K562 (cell line): ENCODE measurements around the gene TCEANC2. TPM values are rescaled to one million over a fixed set of nuclear protein-coding genes. Genes with fewer than 3 reads are reported as not detected.

Experiments
- ATAC-seq: fragments of 200-7000 bp; cut with Tn5 transposase; 3 replicates; pipeline ENCODE4 v1.9.1; 2020; ENCODE audit warnings: moderate library complexity
- BruUV-seq: library from RNA; stranded (reverse); fragments of 400-500 nt; replicated peaks from 2 replicates; lab custom pipeline; 2021; lab: Mats Ljungman, UMichigan
- CTCF ChIA-PET: fragments of 300-600 bp; formaldehyde crosslinking; extraction: SDS; loops from one replicate; lab custom pipeline; 2021; ENCODE audit warnings: low intra/inter-chr PET ratio; lab: Yijun Ruan, JAX
- POLR2A ChIA-PET: fragments of 300-600, 350-650 bp; sonication (Branson Sonifier 250); formaldehyde crosslinking; extraction: SDS; loops from one replicate; lab custom pipeline; 2021; ENCODE audit warnings: antibody characterized with exemption, inconsistent platforms; lab: Yijun Ruan, JAX
- DNase-seq, 4 experiments: peaks; one replicate each; pipeline versions ENCODE4 v3.0.0 to v3.0.0-alpha.2; 2011 to 2018; ENCODE audit warnings: low spot score in 3 of 4, mixed read lengths in 3 of 4; ENCODE audit errors: extremely low read depth in 1 of 4
- FAIRE-seq: peaks from 2 replicates; lab custom pipeline; 2011; peaks lifted over from hg19 to GRCh38; lab: Jason Lieb, UNC
- H2AFZ ChIP-seq: 2 replicates; pipeline ENCODE4 v1.6.0; 2011; ENCODE audit warnings: low read depth, low read length, control low read depth, inconsistent platforms
- H3K27ac ChIP-seq: fragments of 200-600 bp; 3 replicates; pipeline ENCODE4 v1.8.0; 2011; ENCODE audit warnings: low read depth, mild to moderate bottlenecking, control low read depth, inconsistent platforms, low read length, moderate library complexity, mixed read lengths; ENCODE audit errors: extremely low read depth
- H3K27me3 ChIP-seq, 2 experiments: fragments of 300-600 bp in 1 of 2; 2 replicates in 1 of 2; 3 replicates in 1 of 2; pipeline versions ENCODE4 v1.6.0 to v1.8.0; 2011; ENCODE audit warnings: inconsistent platforms in 2 of 2, low read length in 2 of 2, mild to moderate bottlenecking in 1 of 2, mixed read lengths in 1 of 2, moderate library complexity in 1 of 2; ENCODE audit not compliant: control insufficient read depth in 2 of 2, insufficient read depth in 2 of 2
- H3K36me3 ChIP-seq: fragments of 300-600 bp; 3 replicates; pipeline ENCODE4 v1.8.0; 2011; ENCODE audit warnings: mild to moderate bottlenecking, low read length, inconsistent platforms; ENCODE audit not compliant: control insufficient read depth, insufficient read depth
- H3K4me1 ChIP-seq, 2 experiments: fragments of 200-600 bp in 1 of 2; replicated peaks in 1 of 2; 2 replicates in 1 of 2; 3 replicates in 1 of 2; pipeline versions ENCODE4 v1.5.1 to v1.8.0; 2011; ENCODE audit warnings: inconsistent platforms in 2 of 2, low read length in 2 of 2, mild to moderate bottlenecking in 1 of 2, mixed read lengths in 1 of 2, moderate library complexity in 1 of 2; ENCODE audit not compliant: control insufficient read depth in 2 of 2, insufficient read depth in 2 of 2
- H3K4me2 ChIP-seq: 2 replicates; pipeline ENCODE4 v1.6.1; 2011; ENCODE audit warnings: low read length, control low read depth, inconsistent platforms, mixed read lengths; ENCODE audit not compliant: insufficient read depth
- H3K4me3 ChIP-seq: fragments of 200-600 bp; sonication (generic), shearing (Covaris generic); 2 replicates; pipeline ENCODE4 v1.5.1; 2016; ENCODE audit warnings: control low read depth, inconsistent platforms
- H3K79me2 ChIP-seq: fragments of 200-600 bp; 3 replicates; pipeline ENCODE4 v1.8.0; 2011; ENCODE audit warnings: low read length, inconsistent platforms; ENCODE audit not compliant: control insufficient read depth, insufficient read depth
- H3K9ac ChIP-seq, 2 experiments: 2 replicates each; pipeline versions ENCODE4 v1.6.0 to v1.6.1; 2011; ENCODE audit warnings: low read depth in 2 of 2, low read length in 2 of 2, control low read depth in 1 of 2, inconsistent platforms in 1 of 2, mild to moderate bottlenecking in 1 of 2, mixed read lengths in 1 of 2; ENCODE audit not compliant: insufficient read depth in 1 of 2
- H3K9me1 ChIP-seq: one replicate; pipeline ENCODE4 v1.6.0; 2011; ENCODE audit warnings: inconsistent platforms, mild to moderate bottlenecking, low read length, moderate library complexity; ENCODE audit not compliant: control insufficient read depth, insufficient read depth
- H3K9me3 ChIP-seq: replicated peaks from 2 replicates; pipeline ENCODE4 v1.5.1; 2011; ENCODE audit warnings: low read depth, low read length, inconsistent platforms; ENCODE audit not compliant: control insufficient read depth, insufficient read depth
- H4K20me1 ChIP-seq: replicated peaks from 2 replicates; pipeline ENCODE4 v1.6.1; 2011; ENCODE audit warnings: low read length, inconsistent platforms, mixed read lengths; ENCODE audit not compliant: control insufficient read depth, insufficient read depth
- ETV6 ChIP-seq, 3 experiments: fragments of 150-350 bp in 1 of 3; sonication (generic) in 1 of 3; formaldehyde crosslinking in 1 of 3; IDR thresholded peaks; 2 replicates each; pipeline versions ENCODE4 v1.6.1 to v1.8.0; 2014 to 2022; ENCODE audit warnings: borderline replicate concordance in 2 of 3, low read depth in 2 of 3, antibody characterized with exemption in 1 of 3, low read length in 1 of 3, mild to moderate bottlenecking in 1 of 3, missing genetic modification reagents in 1 of 3
- FOXP1 ChIP-seq: sonication (generic); formaldehyde crosslinking; IDR thresholded peaks from 2 replicates; pipeline ENCODE4 v1.8.0; 2022; ENCODE audit warnings: mild to moderate bottlenecking, missing genetic modification reagents
- IRF2 ChIP-seq: sonication (generic); formaldehyde crosslinking; IDR thresholded peaks from 2 replicates; pipeline ENCODE4 v1.8.1; 2022; ENCODE audit warnings: mild to moderate bottlenecking, missing genetic modification reagents
- KHSRP ChIP-seq: fragments of 450-650 bp; IDR thresholded peaks from 2 replicates; pipeline ENCODE4 v1.6.1; 2017
- NRF1 ChIP-seq, 2 experiments: fragments of 450-650 bp; IDR thresholded peaks in 1 of 2; conservative IDR thresholded peaks in 1 of 2; 2 replicates each; pipeline ENCODE4 v1.6.1; 2014; ENCODE audit warnings: mild to moderate bottlenecking in 2 of 2
- POLR2A ChIP-seq: fragments of 450-650 bp; conservative IDR thresholded peaks from 2 replicates; pipeline ENCODE4 v1.6.1; 2016
- SMARCC2 ChIP-seq: fragments of 450-650 bp; IDR thresholded peaks from 2 replicates; pipeline ENCODE4 v1.6.1; 2017; ENCODE audit warnings: antibody characterized with exemption, moderate library complexity, mild to moderate bottlenecking, low read depth
- SMC3 ChIP-seq: conservative IDR thresholded peaks from 2 replicates; pipeline ENCODE4 v1.6.1; 2011; ENCODE audit warnings: low read depth, low read length, improper control_type of control experiment; ENCODE audit not compliant: insufficient read depth
- TCF7 ChIP-seq: sonication (generic); IDR thresholded peaks from 2 replicates; pipeline ENCODE4 v1.6.1; 2016; ENCODE audit warnings: antibody characterized with exemption, borderline replicate concordance
- ZC3H8 ChIP-seq: fragments of 450-650 bp; IDR thresholded peaks from 2 replicates; pipeline ENCODE4 v1.6.1; 2017
- WGBS: fragments of 100-300 bp; shearing (Covaris generic); methylation state at CpG from one replicate; pipeline ENCODE4 v1.1.6; 2016; ENCODE audit warnings: low coverage, mixed read lengths; ENCODE audit not compliant: insufficient coverage; ENCODE audit errors: missing lambda C conversion rate; 5-methylcytosine and 5-hydroxymethylcytosine counted together
- in situ Hi-C: fragments of 300-500 bp; cut with MboI; formaldehyde crosslinking; loops from 4 replicates; pipeline ENCODE4 v1.15.0; 2018; ENCODE audit warnings: inconsistent platforms, mixed read lengths
- intact Hi-C: fragments of 100-400 bp; cut with micrococcal nuclease; formaldehyde crosslinking; loops from 2 replicates; pipeline ENCODE4 v1.14.2; 2022
- polyA plus RNA-seq, 8 experiments: library from polyadenylated mRNA; depleted of rRNA in 4 of 8; stranded (reverse) in 5 of 8; unstranded in 3 of 8; fragments of >200 nt; fragmentation: Nextera tagmentation in 2 of 8; fragmentation: Illumina TruSeq in 1 of 8; extraction: Ambion mirVana in 2 of 8; extraction: Trizol in 1 of 8; gene quantifications; 2 replicates each; pipeline versions ENCODE4 v1.2.1 to v1.2.3, GENCODE V29; 2011 to 2014; ENCODE audit warnings: inconsistent platforms in 1 of 8, missing spikeins in 1 of 8
- total RNA-seq, 7 experiments: library from RNA; depleted of rRNA in 6 of 7; stranded (reverse); fragments of >200 nt in 6 of 7; fragmentation: Illumina TruSeq in 2 of 7; extraction: Trizol in 2 of 7; gene quantifications; 2 replicates each; pipeline versions ENCODE4 v1.2.1 to v1.2.3, GENCODE V29; 2011 to 2021; ENCODE audit warnings: low replicate concordance in 1 of 7
- TF ChIP-seq, protein P1 (sequence below), 2 experiments: fragments of 450-650 bp; IDR thresholded peaks; 2 replicates each; pipeline ENCODE4 v1.6.1; 2018; ENCODE audit warnings: mild to moderate bottlenecking in 2 of 2, low read depth in 1 of 2; ENCODE audit not compliant: partially characterized antibody in 2 of 2

Gene TCEANC2
- total and polyA plus RNA-seq, 9 of the 15 experiments (the other 6 are each of a cell fraction or from before 2014, with no cell fraction given), result 3.3 to 10.2 (median 7.0) TPM

DNA sequence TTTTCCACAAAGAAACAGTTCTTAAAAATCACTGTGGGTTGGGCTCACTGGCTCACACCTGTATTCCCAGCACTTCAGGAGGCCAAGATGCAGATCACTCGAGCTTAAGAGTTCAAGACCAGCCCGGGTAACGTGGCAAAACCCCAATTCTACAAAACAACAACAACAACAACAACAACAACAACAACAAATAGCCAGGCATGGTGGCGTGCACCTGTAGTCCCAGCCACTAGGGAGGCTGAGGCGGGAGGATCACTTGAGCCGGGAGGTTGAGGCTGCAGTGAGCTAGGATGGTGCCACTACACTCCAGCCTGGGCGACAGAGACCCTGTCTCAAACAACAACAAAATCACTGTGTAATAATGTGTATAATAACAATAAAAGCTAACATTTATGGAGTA lies 58.6 kb downstream of the TCEANC2 start:
- CTCF ChIA-PET, result no interaction called here
- Histone ChIP-seq H3K79me2 (no peaks in the 10 kb centered on the region), H3K27ac (no peak overlapping the region), H2AFZ (no peak overlapping the region), H3K4me2 (no peak overlapping the region), H3K9ac (no peak overlapping the region), H3K36me3 (no peaks in the 10 kb centered on the region), H3K9me1 (no peaks in the 10 kb centered on the region)
- BruUV-seq, result no TSS peak
- 22% methylated on average over 7 of the region's 7 CpGs for WGBS
- no peak for ATAC-seq
- POLR2A ChIA-PET, result interaction anchor here (0.6 to 1.8 kb wide), 2 partner anchors 8 to 289 kb away, joined by 3 to 4 read pairs; no protein-coding TSS in a partner anchor
- intact Hi-C loops, result no loop called here
- TF ChIP-seq FOXP1 (CRISPR knock-in tag) (peak; percentile 53; the same call in 1 of the 2 replicates), SMC3 (no peak)
- TF ChIP-seq, all 486 proteins: peak for 1
- no peaks in the 10 kb centered on the region for H4K20me1 ChIP-seq
- H3K27me3 ChIP-seq, result 0 out of 5 replicates have a peak, but pooled peaks cover 0 to 5% of the 10 kb centered on the region in 2 experiments
- no peak overlapping the region for H3K4me3 ChIP-seq
- no peak for FAIRE-seq
- peaks cover 5 to 6% of the 10 kb centered on the region in 2 experiments; a peak in 3 of 5 replicates for H3K4me1 ChIP-seq
- H3K9me3 ChIP-seq, result no peaks in the 10 kb centered on the region
- in situ Hi-C loops, result no loop called here
- no peak for DNase-seq

DNA sequence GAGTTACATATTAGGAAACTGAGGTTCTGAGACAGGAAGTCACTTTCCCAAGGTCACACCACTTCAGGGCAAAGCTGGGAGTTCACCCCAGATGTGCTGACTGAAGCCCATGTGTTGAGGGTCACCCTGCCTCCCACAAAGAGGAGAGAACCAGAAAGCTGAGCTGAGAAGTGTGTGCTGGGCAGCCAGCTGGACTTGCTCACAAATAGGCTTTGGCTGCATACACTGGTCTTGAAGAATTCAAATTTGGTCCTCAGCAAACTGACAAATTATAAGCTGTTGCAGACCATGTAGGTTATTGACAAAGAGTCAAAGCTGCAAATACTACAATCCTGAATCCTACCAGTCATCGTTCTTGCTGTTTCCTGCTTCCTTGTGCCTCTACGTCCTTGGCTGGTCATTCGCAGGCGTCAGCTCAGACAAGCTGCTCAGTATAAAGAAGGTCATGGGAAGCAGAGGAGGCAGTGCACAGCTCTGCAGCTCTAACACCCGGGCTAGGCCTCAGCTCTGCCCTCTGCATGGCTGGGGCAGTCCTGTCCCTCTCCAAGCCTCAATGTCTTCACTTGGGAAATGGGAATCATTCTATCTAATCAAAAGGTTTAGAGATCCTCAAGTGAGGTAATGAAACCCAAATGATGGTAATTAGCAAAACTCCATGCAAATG lies 59.4 kb downstream of the TCEANC2 start:
- BruUV-seq, result no TSS peak
- Histone ChIP-seq H3K27me3 (0 out of 5 replicates have a peak, but pooled peaks cover 0 to 5% of the 10 kb centered on the region in 2 experiments), H4K20me1 (no peaks in the 10 kb centered on the region), H3K4me2 (no peak overlapping the region), H3K9me3 (no peaks in the 10 kb centered on the region), H3K4me1 (peaks cover 5 to 6% of the 10 kb centered on the region in 2 experiments; a peak in 3 of 5 replicates), H2AFZ (no peak overlapping the region), H3K79me2 (no peaks in the 10 kb centered on the region), H3K4me3 (no peak overlapping the region), H3K9ac (no peak overlapping the region), H3K9me1 (no peaks in the 10 kb centered on the region), H3K27ac (no peak overlapping the region), H3K36me3 (no peaks in the 10 kb centered on the region)
- 23% methylated on average over 5 of the region's 5 CpGs for WGBS
- DNase-seq (no peak), ATAC-seq (peak; percentile 9; the same call in 1 of the 3 replicates), FAIRE-seq (no peak)
- intact Hi-C loops, result no loop called here
- in situ Hi-C loops, result no loop called here
- ChIA-PET CTCF (interaction anchor here (0.6 kb wide), 1 partner anchor 550 kb away, joined by 3 read pairs; no protein-coding TSS in a partner anchor), POLR2A (interaction anchor here (0.6 to 1.8 kb wide), 3 partner anchors 9 to 288 kb away, joined by 3 to 5 read pairs (median 4); no protein-coding TSS in a partner anchor)
- TF ChIP-seq KHSRP, result no peak
- no peak for TF ChIP-seq IRF2 (CRISPR knock-in tag)
- TF ChIP-seq SMARCC2, result no peak
- no peak for TF ChIP-seq NRF1 (conservative IDR thresholded peaks at IDR 0.05 in 1 of 2, IDR thresholded peaks at IDR 0.05 in 1 of 2)
- TF ChIP-seq ZC3H8, result no peak
- TF ChIP-seq TCF7, result no peak
- TF ChIP-seq, protein P1, sequence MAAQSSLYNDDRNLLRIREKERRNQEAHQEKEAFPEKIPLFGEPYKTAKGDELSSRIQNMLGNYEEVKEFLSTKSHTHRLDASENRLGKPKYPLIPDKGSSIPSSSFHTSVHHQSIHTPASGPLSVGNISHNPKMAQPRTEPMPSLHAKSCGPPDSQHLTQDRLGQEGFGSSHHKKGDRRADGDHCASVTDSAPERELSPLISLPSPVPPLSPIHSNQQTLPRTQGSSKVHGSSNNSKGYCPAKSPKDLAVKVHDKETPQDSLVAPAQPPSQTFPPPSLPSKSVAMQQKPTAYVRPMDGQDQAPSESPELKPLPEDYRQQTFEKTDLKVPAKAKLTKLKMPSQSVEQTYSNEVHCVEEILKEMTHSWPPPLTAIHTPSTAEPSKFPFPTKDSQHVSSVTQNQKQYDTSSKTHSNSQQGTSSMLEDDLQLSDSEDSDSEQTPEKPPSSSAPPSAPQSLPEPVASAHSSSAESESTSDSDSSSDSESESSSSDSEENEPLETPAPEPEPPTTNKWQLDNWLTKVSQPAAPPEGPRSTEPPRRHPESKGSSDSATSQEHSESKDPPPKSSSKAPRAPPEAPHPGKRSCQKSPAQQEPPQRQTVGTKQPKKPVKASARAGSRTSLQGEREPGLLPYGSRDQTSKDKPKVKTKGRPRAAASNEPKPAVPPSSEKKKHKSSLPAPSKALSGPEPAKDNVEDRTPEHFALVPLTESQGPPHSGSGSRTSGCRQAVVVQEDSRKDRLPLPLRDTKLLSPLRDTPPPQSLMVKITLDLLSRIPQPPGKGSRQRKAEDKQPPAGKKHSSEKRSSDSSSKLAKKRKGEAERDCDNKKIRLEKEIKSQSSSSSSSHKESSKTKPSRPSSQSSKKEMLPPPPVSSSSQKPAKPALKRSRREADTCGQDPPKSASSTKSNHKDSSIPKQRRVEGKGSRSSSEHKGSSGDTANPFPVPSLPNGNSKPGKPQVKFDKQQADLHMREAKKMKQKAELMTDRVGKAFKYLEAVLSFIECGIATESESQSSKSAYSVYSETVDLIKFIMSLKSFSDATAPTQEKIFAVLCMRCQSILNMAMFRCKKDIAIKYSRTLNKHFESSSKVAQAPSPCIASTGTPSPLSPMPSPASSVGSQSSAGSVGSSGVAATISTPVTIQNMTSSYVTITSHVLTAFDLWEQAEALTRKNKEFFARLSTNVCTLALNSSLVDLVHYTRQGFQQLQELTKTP (IDR thresholded peaks at IDR 0.05; ENCODE audit: low read depth in 1 of 2, partially characterized antibody in 2 of 2), result no peak
- TF ChIP-seq POLR2A, result no peak
- no peak for TF ChIP-seq ETV6 (IDR thresholded peaks at IDR 0.05; ENCODE audit: borderline replicate concordance in 1 of 2, low read depth in 2 of 2, low read length in 1 of 2)
- no peak for TF ChIP-seq ETV6 (CRISPR knock-in tag; IDR thresholded peaks at IDR 0.05; ENCODE audit: borderline replicate concordance)
